KMS-11 (cell line): ENCODE results near the gene C1orf35.

ENCODE experiments used
- H2AFZ ChIP-seq: fragments of 200-600 bp; sonication (generic); 2 replicates; pipeline ENCODE4 v1.6.1; 2016; ENCODE audit warnings: antibody characterized with exemption, mixed run types, low read depth
- H3K27ac ChIP-seq: fragments of 200-600 bp; sonication (generic); 2 replicates; pipeline ENCODE4 v1.6.1; 2016; ENCODE audit warnings: mild to moderate bottlenecking, mixed run types
- H3K27me3 ChIP-seq: fragments of 200-600 bp; sonication (generic); 2 replicates; pipeline ENCODE4 v1.6.1; 2017; ENCODE audit warnings: mild to moderate bottlenecking, low read depth, mixed run types, moderate library complexity; ENCODE audit not compliant: insufficient read depth
- H3K36me3 ChIP-seq: fragments of 200-600 bp; sonication (generic); 2 replicates; pipeline ENCODE4 v1.6.1; 2017; ENCODE audit warnings: mild to moderate bottlenecking, mixed run types; ENCODE audit not compliant: insufficient read depth
- H3K4me1 ChIP-seq: fragments of 200-600 bp; sonication (generic); 2 replicates; pipeline ENCODE4 v1.6.1; 2016; ENCODE audit warnings: mild to moderate bottlenecking, low read depth, mixed run types; ENCODE audit not compliant: poor library complexity, severe bottlenecking
- H3K4me2 ChIP-seq: fragments of 200-600 bp; sonication (generic); 2 replicates; pipeline ENCODE4 v1.7.0; 2016; ENCODE audit warnings: mild to moderate bottlenecking, mixed run types
- H3K4me3 ChIP-seq: fragments of 200-600 bp; sonication (generic); IDR thresholded peaks from 2 replicates; pipeline ENCODE4 v1.6.1; 2017; ENCODE audit warnings: low read depth, low read length, mixed read lengths; ENCODE audit not compliant: insufficient read depth
- H3K79me2 ChIP-seq: fragments of 200-600 bp; sonication (generic); 2 replicates; pipeline ENCODE4 v1.6.1; 2016; ENCODE audit warnings: low read depth, mixed run types; ENCODE audit not compliant: insufficient read depth
- H3K9ac ChIP-seq: fragments of 200-600 bp; sonication (generic); 2 replicates; pipeline ENCODE4 v1.6.1; 2016; ENCODE audit warnings: mild to moderate bottlenecking, mixed run types
- H4K20me1 ChIP-seq: fragments of 200-600 bp; sonication (generic); 2 replicates; pipeline ENCODE4 v1.6.1; 2016; ENCODE audit warnings: mild to moderate bottlenecking, mixed run types; ENCODE audit not compliant: insufficient read depth
- TF ChIP-seq, protein P1 (sequence below): fragments of 200-600 bp; sonication (generic); conservative IDR thresholded peaks from 2 replicates; pipeline ENCODE4 v1.6.1; 2017; ENCODE audit warnings: low read depth, mild to moderate bottlenecking, antibody characterized with exemption, low read length, moderate library complexity, mixed read lengths

The C1orf35 gene

DNA sequence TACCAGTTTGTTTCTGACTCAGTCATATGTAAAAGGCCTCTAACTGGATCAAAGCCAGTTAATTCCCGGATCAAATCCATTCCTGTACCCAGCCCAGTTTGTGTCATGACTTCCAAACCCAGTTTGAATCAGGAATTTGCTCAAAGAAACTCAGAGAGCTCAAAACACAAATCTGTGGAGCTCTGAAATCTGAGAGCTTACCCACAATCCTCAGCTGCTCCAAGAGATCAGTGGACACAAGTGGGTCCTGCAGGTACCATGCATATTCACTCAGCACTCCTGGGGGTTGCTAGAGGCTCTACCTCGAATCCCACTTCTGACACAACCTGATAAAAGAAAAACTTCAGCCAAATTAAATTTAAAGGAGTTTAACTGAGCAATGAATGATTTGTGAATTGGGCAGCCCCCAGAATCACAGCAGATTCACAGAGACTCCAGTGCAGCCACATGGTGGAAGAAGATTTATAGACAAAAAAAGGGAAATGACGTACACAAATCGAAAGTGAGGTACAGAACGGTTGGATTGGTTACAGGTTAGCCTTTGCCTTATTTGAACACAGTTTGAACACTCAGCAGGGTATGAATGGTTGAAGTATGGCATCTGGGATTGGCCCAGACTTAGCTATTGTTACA lies 17.8 kb upstream of the C1orf35 start:
- H3K36me3 ChIP-seq = no peaks in the 10 kb centered on the region
- H3K9ac ChIP-seq = no peak overlapping the region
- no peaks in the 10 kb centered on the region for H4K20me1 ChIP-seq
- no peaks in the 10 kb centered on the region for H3K27me3 ChIP-seq
- no peak overlapping the region for H3K4me2 ChIP-seq
- no peaks in the 10 kb centered on the region for H3K4me1 ChIP-seq
- TF ChIP-seq, protein P1, sequence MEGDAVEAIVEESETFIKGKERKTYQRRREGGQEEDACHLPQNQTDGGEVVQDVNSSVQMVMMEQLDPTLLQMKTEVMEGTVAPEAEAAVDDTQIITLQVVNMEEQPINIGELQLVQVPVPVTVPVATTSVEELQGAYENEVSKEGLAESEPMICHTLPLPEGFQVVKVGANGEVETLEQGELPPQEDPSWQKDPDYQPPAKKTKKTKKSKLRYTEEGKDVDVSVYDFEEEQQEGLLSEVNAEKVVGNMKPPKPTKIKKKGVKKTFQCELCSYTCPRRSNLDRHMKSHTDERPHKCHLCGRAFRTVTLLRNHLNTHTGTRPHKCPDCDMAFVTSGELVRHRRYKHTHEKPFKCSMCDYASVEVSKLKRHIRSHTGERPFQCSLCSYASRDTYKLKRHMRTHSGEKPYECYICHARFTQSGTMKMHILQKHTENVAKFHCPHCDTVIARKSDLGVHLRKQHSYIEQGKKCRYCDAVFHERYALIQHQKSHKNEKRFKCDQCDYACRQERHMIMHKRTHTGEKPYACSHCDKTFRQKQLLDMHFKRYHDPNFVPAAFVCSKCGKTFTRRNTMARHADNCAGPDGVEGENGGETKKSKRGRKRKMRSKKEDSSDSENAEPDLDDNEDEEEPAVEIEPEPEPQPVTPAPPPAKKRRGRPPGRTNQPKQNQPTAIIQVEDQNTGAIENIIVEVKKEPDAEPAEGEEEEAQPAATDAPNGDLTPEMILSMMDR = no peak
- no peak overlapping the region for H3K27ac ChIP-seq
- no peaks in the 10 kb centered on the region for H3K79me2 ChIP-seq
- H2AFZ ChIP-seq = no peak overlapping the region
- no peak overlapping the region for H3K4me3 ChIP-seq

DNA sequence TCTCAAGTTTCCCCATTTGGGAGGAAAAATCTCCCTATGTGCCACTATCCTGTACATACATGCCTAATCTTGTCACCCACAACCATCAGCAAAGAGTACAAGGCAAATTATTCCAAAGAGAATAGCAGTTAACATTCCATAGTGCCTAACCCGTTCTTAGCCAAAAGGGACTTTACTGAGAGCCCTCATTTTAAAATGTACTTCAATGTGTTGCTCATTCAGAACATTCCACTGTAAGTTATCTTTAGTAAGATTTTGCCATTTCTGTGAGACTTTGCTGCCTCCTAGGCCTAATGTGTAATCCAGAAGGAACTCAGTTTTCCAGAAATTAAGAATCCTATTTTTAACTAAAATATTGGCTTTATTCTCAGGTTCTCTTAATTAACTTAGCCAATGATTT lies 17.2 kb upstream of the C1orf35 start:
- H3K4me1 ChIP-seq = no peaks in the 10 kb centered on the region
- no peaks in the 10 kb centered on the region for H4K20me1 ChIP-seq
- H3K4me3 ChIP-seq = no peak overlapping the region
- H3K27ac ChIP-seq = no peak overlapping the region
- no peak overlapping the region for H2AFZ ChIP-seq
- TF ChIP-seq, protein P1 = no peak
- no peaks in the 10 kb centered on the region for H3K27me3 ChIP-seq
- H3K4me2 ChIP-seq = no peak overlapping the region
- H3K36me3 ChIP-seq = no peaks in the 10 kb centered on the region
- H3K9ac ChIP-seq = no peak overlapping the region
- H3K79me2 ChIP-seq = no peaks in the 10 kb centered on the region

DNA sequence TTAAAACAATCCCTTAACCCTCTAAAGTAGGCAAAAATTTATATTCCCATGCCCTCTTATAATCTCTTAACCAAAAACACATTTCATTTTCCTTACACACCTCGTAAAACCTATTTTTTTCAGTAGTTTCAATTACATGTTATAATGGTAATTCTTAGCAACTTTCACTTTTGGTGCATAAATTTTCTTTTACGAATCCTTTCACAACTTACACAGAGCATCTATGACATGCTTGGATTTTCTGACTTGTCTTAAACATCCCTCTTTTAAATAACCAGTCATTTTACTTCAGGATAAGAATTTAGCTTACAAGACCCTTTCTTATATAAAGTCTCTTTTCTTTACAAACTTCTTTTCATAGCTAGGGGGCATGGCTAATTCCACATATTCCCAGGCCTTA lies 14.9 kb upstream of the C1orf35 start:
- H3K4me1 ChIP-seq = peaks cover 2% of the 10 kb centered on the region
- H2AFZ ChIP-seq = no peak overlapping the region
- H4K20me1 ChIP-seq = no peaks in the 10 kb centered on the region
- H3K36me3 ChIP-seq = no peaks in the 10 kb centered on the region
- H3K27me3 ChIP-seq = no peaks in the 10 kb centered on the region
- H3K4me3 ChIP-seq = no peak overlapping the region
- H3K79me2 ChIP-seq = no peaks in the 10 kb centered on the region
- no peak overlapping the region for H3K4me2 ChIP-seq
- no peak overlapping the region for H3K27ac ChIP-seq
- H3K9ac ChIP-seq = no peak overlapping the region
- TF ChIP-seq, protein P1 = no peak

DNA sequence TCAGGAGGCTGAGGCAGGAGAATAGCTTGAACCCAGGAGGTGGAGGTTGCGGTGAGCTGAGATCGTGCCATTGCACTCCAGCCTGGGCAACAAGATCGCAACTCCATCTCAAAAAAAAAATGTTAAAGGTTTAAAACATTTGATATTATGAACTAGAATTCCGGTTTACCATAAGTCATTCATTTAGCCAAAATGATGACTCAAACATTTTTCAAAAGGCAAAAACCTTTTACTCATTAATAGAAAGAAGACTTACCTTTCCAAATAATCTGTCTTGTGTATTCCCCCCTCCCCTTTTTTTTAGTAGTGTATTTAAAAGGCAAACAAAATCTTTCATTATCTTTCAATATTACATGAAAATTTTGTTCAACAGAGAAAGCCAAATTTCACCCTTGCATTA lies 14.2 kb upstream of the C1orf35 start:
- Histone ChIP-seq H3K4me1 (peaks cover 9% of the 10 kb centered on the region), H3K36me3 (no peaks in the 10 kb centered on the region), H4K20me1 (no peaks in the 10 kb centered on the region), H3K4me2 (no peak overlapping the region), H3K4me3 (no peak overlapping the region), H3K27me3 (no peaks in the 10 kb centered on the region), H3K9ac (no peak overlapping the region), H3K79me2 (no peaks in the 10 kb centered on the region), H3K27ac (no peak overlapping the region), H2AFZ (no peak overlapping the region)
- TF ChIP-seq, protein P1 = no peak
